GM19239 (cell line): ENCODE measurements around the gene FXYD4.

Experiments used
- DNase-seq: peaks from one replicate; pipeline ENCODE4 v3.0.0; 2011; ENCODE audit warnings: low spot score; ENCODE audit not compliant: insufficient read length
- FAIRE-seq: peaks from 2 replicates; lab custom pipeline; 2011; peaks lifted over from hg19 to GRCh38; lab: Jason Lieb, UNC

The FXYD4 gene

GRCh38 chr10:43342279-43343125 lies 28.9 kb upstream of the FXYD4 start:
- FAIRE-seq = no peak
- DNase-seq = no peak

- DNase-seq (no peak), FAIRE-seq (no peak)
Measured at GRCh38 chr10:43343126-43343525, 28.3 kb upstream of the FXYD4 start.

- DNase-seq = no peak
Measured at GRCh38 chr10:43344051-43344450, 27.4 kb upstream of the FXYD4 start.

GRCh38 chr10:43347997-43348396 lies 23.4 kb upstream of the FXYD4 start:
- DNase-seq = no peak
- no peak for FAIRE-seq

More at GRCh38 chr10:43344051-43344450, 27.4 kb upstream of the FXYD4 start:
- no peak for FAIRE-seq

GRCh38 chr10:43348511-43349312 lies 22.7 kb upstream of the FXYD4 start:
- peak; percentile 93 for FAIRE-seq
- peak; percentile 97 for DNase-seq

GRCh38 chr10:43350156-43350555 lies 21.3 kb upstream of the FXYD4 start:
- DNase-seq (no peak), FAIRE-seq (no peak)

GRCh38 chr10:43350686-43351085 lies 20.8 kb upstream of the FXYD4 start:
- FAIRE-seq (no peak), DNase-seq (no peak)

GRCh38 chr10:43351301-43351700 lies 20.1 kb upstream of the FXYD4 start:
- FAIRE-seq (no peak), DNase-seq (no peak)

GRCh38 chr10:43352951-43353350 lies 18.5 kb upstream of the FXYD4 start:
- no peak for FAIRE-seq
- no peak for DNase-seq

- no peak for DNase-seq
Measured at GRCh38 chr10:43353495-43354329, 17.7 kb upstream of the FXYD4 start.

GRCh38 chr10:43354330-43354635 lies 17.2 kb upstream of the FXYD4 start:
- DNase-seq (no peak), FAIRE-seq (no peak)

More at GRCh38 chr10:43353495-43354329, 17.7 kb upstream of the FXYD4 start:
- FAIRE-seq = no peak

- no peak for FAIRE-seq
- no peak for DNase-seq
Measured at GRCh38 chr10:43354879-43355380, 16.5 kb upstream of the FXYD4 start.

GRCh38 chr10:43355749-43356371 lies 15.6 kb upstream of the FXYD4 start:
- no peak for FAIRE-seq
- DNase-seq = no peak

GRCh38 chr10:43360086-43360485 lies 11.3 kb upstream of the FXYD4 start:
- DNase-seq = no peak
- FAIRE-seq = no peak

GRCh38 chr10:43361547-43362190 lies 9.8 kb upstream of the FXYD4 start:
- no peak for DNase-seq
- FAIRE-seq = peak; percentile 67

GRCh38 chr10:43362191-43362839 lies 9.1 kb upstream of the FXYD4 start:
- DNase-seq = peak; percentile 96
- peak; percentile 97 for FAIRE-seq

GRCh38 chr10:43365001-43365400 lies 6.4 kb upstream of the FXYD4 start:
- DNase-seq (no peak), FAIRE-seq (no peak)

GRCh38 chr10:43369921-43370320 lies 1.5 kb upstream of the FXYD4 start:
- DNase-seq = no peak
- no peak for FAIRE-seq

GRCh38 chr10:43370671-43371215 lies 693 bp upstream of the FXYD4 start:
- DNase-seq = no peak
- no peak for FAIRE-seq
